BLaER1 treated with 17β-estradiol and CSF1 and Interleukin-3, amounts not matched to agents 10 nM and 100 nM (cell line): ENCODE measurements around the gene PSMB8.
"Not testable (repeated sequence)": the region's sequence is repeated elsewhere in the genome, so short reads cannot be mapped to it uniquely, and the experiment has no call there.

Source experiments
- H3K27ac ChIP-seq, 11 experiments: shearing (Covaris generic); formaldehyde crosslinking; 2 replicates each; pipeline ENCODE4 v1.8.1; 2022
- H3K27me3 ChIP-seq, 11 experiments: shearing (Covaris generic); formaldehyde crosslinking; 2 replicates each; pipeline ENCODE4 v1.8.1; 2022
- H3K36me3 ChIP-seq, 11 experiments: shearing (Covaris generic); formaldehyde crosslinking; 2 replicates each; pipeline ENCODE4 v1.8.1; 2022
- H3K4me1 ChIP-seq, 10 experiments: shearing (Covaris generic); formaldehyde crosslinking; 2 replicates each; pipeline ENCODE4 v1.8.1; 2022
- H3K4me2 ChIP-seq, 11 experiments: shearing (Covaris generic); formaldehyde crosslinking; 2 replicates each; pipeline ENCODE4 v1.8.1; 2022
- H3K4me3 ChIP-seq, 10 experiments: shearing (Covaris generic); formaldehyde crosslinking; 2 replicates each; pipeline ENCODE4 v1.8.1; 2022
- H3K9ac ChIP-seq, 11 experiments: shearing (Covaris generic); formaldehyde crosslinking; 2 replicates each; pipeline ENCODE4 v1.8.1; 2022
- H3K9me3 ChIP-seq, 11 experiments: shearing (Covaris generic); formaldehyde crosslinking; replicated peaks in 1 of 11; 2 replicates each; pipeline ENCODE4 v1.8.1; 2022
- H4K20me1 ChIP-seq, 11 experiments: shearing (Covaris generic); formaldehyde crosslinking; 2 replicates each; pipeline ENCODE4 v1.8.1; 2022
- Cebpa-rat ChIP-seq, 11 experiments: shearing (Covaris generic); IDR thresholded peaks; 2 replicates each; pipeline ENCODE4 v1.8.1; 2022

Gene PSMB8

GRCh38 chr6:32809171-32809570 is 34.7 kb downstream of the PSMB8 start:
- H3K4me3 ChIP-seq, result no peak overlapping the region
- H3K27ac ChIP-seq, result no peak overlapping the region
- no peaks in the 10 kb centered on the region for H4K20me1 ChIP-seq
- peaks cover 0 to 7% (median 0%) of the 10 kb centered on the region in 11 experiments; a peak in 1 of 22 replicates for H3K36me3 ChIP-seq
- no peaks in the 10 kb centered on the region for H3K9me3 ChIP-seq
- H3K4me1 ChIP-seq, result peaks cover 0 to 9% (median 1%) of the 10 kb centered on the region in 10 experiments; a peak in 5 of 20 replicates
- no peak overlapping the region for H3K9ac ChIP-seq
- no peak overlapping the region for H3K4me2 ChIP-seq
- TF ChIP-seq Cebpa-rat (IDR thresholded peaks at IDR 0.05), result no peak
- H3K27me3 ChIP-seq, result no peaks in the 10 kb centered on the region

- TF ChIP-seq Cebpa-rat (IDR thresholded peaks at IDR 0.05), result no peak
- H3K9ac ChIP-seq, result no peak overlapping the region
- H4K20me1 ChIP-seq, result no peaks in the 10 kb centered on the region
- no peaks in the 10 kb centered on the region for H3K36me3 ChIP-seq
- no peak overlapping the region for H3K4me2 ChIP-seq
- H3K4me1 ChIP-seq, result peaks cover 0 to 21% (median 1%) of the 10 kb centered on the region in 10 experiments; a peak in 5 of 20 replicates
- H3K9me3 ChIP-seq, result no peaks in the 10 kb centered on the region
- no peak overlapping the region for H3K27ac ChIP-seq
- no peaks in the 10 kb centered on the region for H3K27me3 ChIP-seq
- no peak overlapping the region for H3K4me3 ChIP-seq
These were observed 36.7 kb downstream of the PSMB8 start for GRCh38 chr6:32807020-32807580.

- not testable (repeated sequence) for H3K4me3 ChIP-seq, H3K4me2 ChIP-seq, H3K36me3 ChIP-seq, H3K9me3 ChIP-seq, H4K20me1 ChIP-seq, H3K27me3 ChIP-seq, H3K27ac ChIP-seq, H3K9ac ChIP-seq
- H3K4me1 ChIP-seq, result peaks cover 0 to 21% (median 1%) of the 10 kb centered on the region in 10 experiments; a peak in 5 of 20 replicates
These were observed 38.4 kb downstream of the PSMB8 start for GRCh38 chr6:32805404-32805803.

GRCh38 chr6:32803416-32803815 is 40.4 kb downstream of the PSMB8 start:
- no peak for TF ChIP-seq Cebpa-rat (IDR thresholded peaks at IDR 0.05)
- Histone ChIP-seq H3K9me3 (peaks cover 12 to 18% (median 17%) of the 10 kb centered on the region in 11 experiments), H3K36me3 (peaks cover 0 to 6% (median 0%) of the 10 kb centered on the region in 11 experiments; a peak in 2 of 22 replicates), H3K4me3 (no peak overlapping the region), H3K4me2 (peak overlapping the region in 1 of 11 experiments; percentile 42; a peak in 1 of 22 replicates), H3K27ac (no peak overlapping the region), H3K4me1 (peaks cover under 1 to 22% (median 4%) of the 10 kb centered on the region in 10 experiments; a peak in 18 of 20 replicates), H4K20me1 (no peaks in the 10 kb centered on the region), H3K27me3 (no peaks in the 10 kb centered on the region), H3K9ac (no peak overlapping the region)

GRCh38 chr6:32799740-32800139 is 44.1 kb downstream of the PSMB8 start:
- H3K36me3 ChIP-seq, result peaks cover 0 to 6% (median 0%) of the 10 kb centered on the region in 11 experiments; a peak in 2 of 22 replicates
- no peaks in the 10 kb centered on the region for H4K20me1 ChIP-seq
- peaks cover 34 to 47% (median 36%) of the 10 kb centered on the region in 10 experiments for H3K4me1 ChIP-seq
- H3K4me2 ChIP-seq, result no peak overlapping the region
- H3K27ac ChIP-seq, result no peak overlapping the region
- H3K9me3 ChIP-seq, result peaks cover 15 to 22% (median 19%) of the 10 kb centered on the region in 11 experiments
- no peak overlapping the region for H3K4me3 ChIP-seq
- H3K9ac ChIP-seq, result no peak overlapping the region
- H3K27me3 ChIP-seq, result no peaks in the 10 kb centered on the region
- no peak for TF ChIP-seq Cebpa-rat (IDR thresholded peaks at IDR 0.05)

GRCh38 chr6:32799168-32799567 is 44.7 kb downstream of the PSMB8 start:
- no peak for TF ChIP-seq Cebpa-rat (IDR thresholded peaks at IDR 0.05)
- Histone ChIP-seq H3K27me3 (no peaks in the 10 kb centered on the region), H3K4me3 (no peak overlapping the region), H3K9ac (no peak overlapping the region), H4K20me1 (no peaks in the 10 kb centered on the region), H3K9me3 (peaks cover 15 to 22% (median 19%) of the 10 kb centered on the region in 11 experiments), H3K4me1 (peaks cover 39 to 51% (median 42%) of the 10 kb centered on the region in 10 experiments), H3K36me3 (peaks cover 0 to 6% (median 0%) of the 10 kb centered on the region in 11 experiments; a peak in 2 of 22 replicates), H3K27ac (no peak overlapping the region), H3K4me2 (no peak overlapping the region)

- H3K4me3 ChIP-seq, result peak overlapping the region; percentile 41 to 65 (median 48); a peak in 19 of 20 replicates
- H3K4me1 ChIP-seq, result peaks cover 55 to 64% (median 59%) of the 10 kb centered on the region in 10 experiments
- peaks cover 0 to 6% (median 0%) of the 10 kb centered on the region in 11 experiments; a peak in 2 of 22 replicates for H3K36me3 ChIP-seq
- H4K20me1 ChIP-seq, result no peaks in the 10 kb centered on the region
- no peaks in the 10 kb centered on the region for H3K27me3 ChIP-seq
- H3K4me2 ChIP-seq, result peak overlapping the region; percentile 70 to 97 (median 87)
- peak overlapping the region; percentile 50 to 77 (median 73); a peak in 21 of 22 replicates for H3K27ac ChIP-seq
- H3K9me3 ChIP-seq, result peaks cover 15 to 22% (median 19%) of the 10 kb centered on the region in 11 experiments
- TF ChIP-seq Cebpa-rat (IDR thresholded peaks at IDR 0.05), result peak in 7 of 11 experiments; percentile 43 to 81 (median 59); a peak in 11 of 22 replicates
- H3K9ac ChIP-seq, result peak overlapping the region; percentile 51 to 72 (median 64)
These were observed 46.7 kb downstream of the PSMB8 start for GRCh38 chr6:32796848-32797776.

- H3K36me3 ChIP-seq, result peaks cover 0 to 6% (median 0%) of the 10 kb centered on the region in 11 experiments; a peak in 2 of 22 replicates
- no peaks in the 10 kb centered on the region for H3K27me3 ChIP-seq
- H3K27ac ChIP-seq, result peak overlapping the region; percentile 12 to 82 (median 69); a peak in 18 of 22 replicates
- H3K9ac ChIP-seq, result peak overlapping the region in 7 of 11 experiments; percentile 3 to 63 (median 59); a peak in 11 of 22 replicates
- H3K9me3 ChIP-seq, result peaks cover 11 to 15% (median 14%) of the 10 kb centered on the region in 11 experiments
- no peak for TF ChIP-seq Cebpa-rat (IDR thresholded peaks at IDR 0.05)
- H4K20me1 ChIP-seq, result no peaks in the 10 kb centered on the region
- H3K4me3 ChIP-seq, result peak overlapping the region in 9 of 10 experiments; percentile 8 to 35 (median 21); a peak in 8 of 20 replicates
- peak overlapping the region; percentile 71 to 97 (median 87) for H3K4me2 ChIP-seq
- peaks cover 55 to 67% (median 61%) of the 10 kb centered on the region in 10 experiments for H3K4me1 ChIP-seq
These were observed 49.3 kb downstream of the PSMB8 start for GRCh38 chr6:32794510-32794909.
